NB4 (cell line): ENCODE data around the gene DLEU7.

Experiments used
- CTCF ChIP-seq: IDR thresholded peaks from one replicate; pipeline ENCODE4 v1.5.1; 2012; ENCODE audit warnings: low read depth, low read length
- MYC ChIP-seq: IDR thresholded peaks from 2 replicates; pipeline ENCODE4 v1.6.1; 2011; ENCODE audit warnings: low read depth, low read length
- POLR2A ChIP-seq: IDR thresholded peaks from 2 replicates; pipeline ENCODE4 v1.6.1; 2011; ENCODE audit warnings: mild to moderate bottlenecking; ENCODE audit not compliant: insufficient read length; ENCODE audit errors: extremely low read depth
- TF ChIP-seq, protein P1 (sequence below): IDR thresholded peaks from 2 replicates; pipeline ENCODE4 v1.6.1; 2011; ENCODE audit warnings: low read depth, low read length

DNA sequence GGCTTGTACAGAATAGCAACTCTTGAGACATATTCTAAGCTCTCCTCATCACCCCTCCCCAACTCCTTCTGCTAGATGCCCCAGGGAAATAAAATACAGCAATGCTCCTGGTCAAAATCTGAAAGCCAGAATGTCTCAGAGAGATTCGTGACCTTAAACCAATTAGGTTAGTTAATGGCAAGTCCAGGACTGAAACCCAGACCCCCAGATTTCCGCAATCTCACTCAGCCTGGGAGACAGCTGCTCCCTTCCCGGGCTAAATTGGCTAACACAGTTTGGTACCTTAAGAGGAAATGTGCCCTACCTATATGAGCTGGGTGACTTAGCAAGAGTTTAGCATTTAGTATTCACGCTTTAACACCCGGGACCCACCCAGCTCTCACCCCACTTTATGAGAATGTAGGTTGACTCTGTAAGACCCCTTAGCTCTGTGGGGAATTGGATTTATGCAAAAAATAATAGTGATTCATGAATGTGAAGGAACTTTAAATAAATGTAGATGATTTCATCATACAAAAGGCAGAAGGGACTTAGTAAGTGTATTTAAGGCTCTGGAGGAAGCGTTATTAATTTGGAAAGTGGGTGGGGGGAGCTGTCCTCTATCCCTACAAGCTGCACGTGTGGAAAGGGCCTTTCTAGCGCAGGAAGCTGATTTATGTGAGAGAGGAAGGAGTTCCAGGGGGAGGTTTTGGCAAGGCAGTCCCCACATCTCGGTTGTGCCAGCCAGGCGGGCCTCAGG lies 1.1 kb downstream of the DLEU7 start:
- TF ChIP-seq, protein P1, sequence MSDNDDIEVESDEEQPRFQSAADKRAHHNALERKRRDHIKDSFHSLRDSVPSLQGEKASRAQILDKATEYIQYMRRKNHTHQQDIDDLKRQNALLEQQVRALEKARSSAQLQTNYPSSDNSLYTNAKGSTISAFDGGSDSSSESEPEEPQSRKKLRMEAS = no peak
- TF ChIP-seq CTCF (no peak), POLR2A (no peak), MYC (no peak)
